GM12801 (cell line): Measurements from ENCODE around the gene TMED1.

ENCODE experiments used
- CTCF ChIP-seq: IDR thresholded peaks from one replicate; pipeline ENCODE4 v1.5.1; 2011; ENCODE audit warnings: control low read depth; ENCODE audit not compliant: insufficient read length; ENCODE audit errors: extremely low read depth

TMED1 gene

GRCh38 chr19:10826231-10826630 lies 9.8 kb downstream of the TMED1 start:
- no peak for TF ChIP-seq CTCF

GRCh38 chr19:10823690-10824089 lies 12.3 kb downstream of the TMED1 start:
- no peak for TF ChIP-seq CTCF

GRCh38 chr19:10820173-10820572 lies 15.8 kb downstream of the TMED1 start:
- no peak for TF ChIP-seq CTCF

GRCh38 chr19:10819124-10820060 lies 16.6 kb downstream of the TMED1 start:
- TF ChIP-seq CTCF = no peak

- TF ChIP-seq CTCF = no peak
Measured at GRCh38 chr19:10818301-10819123, 17.5 kb downstream of the TMED1 start.

- TF ChIP-seq CTCF = no peak
Measured at GRCh38 chr19:10817291-10818038, 18.5 kb downstream of the TMED1 start.

- no peak for TF ChIP-seq CTCF
Measured at GRCh38 chr19:10816691-10817090, 19.3 kb downstream of the TMED1 start.
